Measurements from ENCODE around the gene HSFX4. TPM values are rescaled to one million over a fixed set of nuclear protein-coding genes. Genes with fewer than 3 reads are reported as not detected.
"Not testable (repeated sequence)": the region's sequence is repeated elsewhere in the genome, so short reads cannot be mapped to it uniquely, and the experiment has no call there.

HSFX4 gene
- total RNA-seq, 1 experiment from 2014 or later = not detected

- H3K4me3 ChIP-seq (ENCODE audit: low read depth in 2 of 2, low read length in 2 of 2); H3K27me3 ChIP-seq (ENCODE audit: control insufficient read depth, insufficient read depth, low read length); H3K9me3 ChIP-seq (ENCODE audit: control insufficient read depth, insufficient read depth, low read depth, low read length); H3K36me3 ChIP-seq (ENCODE audit: control insufficient read depth, insufficient read depth, low read length); ATAC-seq; POLR2A ChIA-PET; CTCF ChIA-PET; H3K27ac ChIP-seq (ENCODE audit: low read length); in situ Hi-C loops (cut with HindIII; ENCODE audit: low pct_unique_long_range_greater_than_20kb, low sequenced_read_pairs); intact Hi-C loops (cut with micrococcal nuclease; ENCODE audit: unreplicated experiment); DNase-seq (ENCODE audit: low read depth, low spot score); H3K4me1 ChIP-seq (ENCODE audit: control insufficient read depth, insufficient read depth, low read length): not testable (repeated sequence)
- TSS peak; percentile 47 for BruUV-seq (replicated peaks)
Measured at GRCh38 chrX:149946932-149947331, 17.6 kb downstream of the HSFX4 start.

DNA sequence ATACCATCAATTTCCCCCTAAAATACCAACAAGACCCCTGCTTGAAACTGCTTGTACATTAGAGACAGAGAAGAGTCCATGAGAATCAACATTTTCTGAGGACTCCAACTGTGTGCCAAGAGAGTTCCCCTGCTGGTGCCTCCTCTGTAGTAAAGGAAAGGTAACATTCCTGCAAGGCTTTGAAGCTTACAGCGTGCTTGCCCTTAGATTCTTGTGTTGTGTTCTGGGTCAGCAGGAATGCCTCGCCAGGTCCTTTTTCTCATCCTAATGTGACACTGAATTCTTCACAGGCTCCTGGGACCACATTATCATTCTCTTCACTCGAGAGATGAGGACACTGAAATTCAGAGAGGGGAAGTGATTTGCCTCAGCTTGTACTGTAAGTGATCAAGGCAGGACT lies 18.6 kb downstream of the HSFX4 start:
- Histone ChIP-seq H3K36me3 (ENCODE audit: control insufficient read depth, insufficient read depth, low read length) (no peaks in the 10 kb centered on the region; the same call in 1 of the 2 replicates), H3K9me3 (ENCODE audit: control insufficient read depth, insufficient read depth, low read depth, low read length) (no peaks in the 10 kb centered on the region), H3K27me3 (ENCODE audit: control insufficient read depth, insufficient read depth, low read length) (no peaks in the 10 kb centered on the region), H3K4me1 (ENCODE audit: control insufficient read depth, insufficient read depth, low read length) (no peaks in the 10 kb centered on the region), H3K27ac (ENCODE audit: low read length) (no peak overlapping the region), H3K4me3 (ENCODE audit: low read depth in 2 of 2, low read length in 2 of 2) (no peak overlapping the region)
- no TSS peak for BruUV-seq (replicated peaks)
- DNase-seq (ENCODE audit: low read depth, low spot score) = no peak
- in situ Hi-C loops (cut with HindIII; ENCODE audit: low pct_unique_long_range_greater_than_20kb, low sequenced_read_pairs) = no loop called here
- POLR2A ChIA-PET = no interaction called here
- TF ChIP-seq TCF7L2 (IDR thresholded peaks at IDR 0.05; ENCODE audit: low read depth, low read length) = no peak
- TF ChIP-seq, protein P1, sequence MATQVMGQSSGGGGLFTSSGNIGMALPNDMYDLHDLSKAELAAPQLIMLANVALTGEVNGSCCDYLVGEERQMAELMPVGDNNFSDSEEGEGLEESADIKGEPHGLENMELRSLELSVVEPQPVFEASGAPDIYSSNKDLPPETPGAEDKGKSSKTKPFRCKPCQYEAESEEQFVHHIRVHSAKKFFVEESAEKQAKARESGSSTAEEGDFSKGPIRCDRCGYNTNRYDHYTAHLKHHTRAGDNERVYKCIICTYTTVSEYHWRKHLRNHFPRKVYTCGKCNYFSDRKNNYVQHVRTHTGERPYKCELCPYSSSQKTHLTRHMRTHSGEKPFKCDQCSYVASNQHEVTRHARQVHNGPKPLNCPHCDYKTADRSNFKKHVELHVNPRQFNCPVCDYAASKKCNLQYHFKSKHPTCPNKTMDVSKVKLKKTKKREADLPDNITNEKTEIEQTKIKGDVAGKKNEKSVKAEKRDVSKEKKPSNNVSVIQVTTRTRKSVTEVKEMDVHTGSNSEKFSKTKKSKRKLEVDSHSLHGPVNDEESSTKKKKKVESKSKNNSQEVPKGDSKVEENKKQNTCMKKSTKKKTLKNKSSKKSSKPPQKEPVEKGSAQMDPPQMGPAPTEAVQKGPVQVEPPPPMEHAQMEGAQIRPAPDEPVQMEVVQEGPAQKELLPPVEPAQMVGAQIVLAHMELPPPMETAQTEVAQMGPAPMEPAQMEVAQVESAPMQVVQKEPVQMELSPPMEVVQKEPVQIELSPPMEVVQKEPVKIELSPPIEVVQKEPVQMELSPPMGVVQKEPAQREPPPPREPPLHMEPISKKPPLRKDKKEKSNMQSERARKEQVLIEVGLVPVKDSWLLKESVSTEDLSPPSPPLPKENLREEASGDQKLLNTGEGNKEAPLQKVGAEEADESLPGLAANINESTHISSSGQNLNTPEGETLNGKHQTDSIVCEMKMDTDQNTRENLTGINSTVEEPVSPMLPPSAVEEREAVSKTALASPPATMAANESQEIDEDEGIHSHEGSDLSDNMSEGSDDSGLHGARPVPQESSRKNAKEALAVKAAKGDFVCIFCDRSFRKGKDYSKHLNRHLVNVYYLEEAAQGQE (IDR thresholded peaks at IDR 0.05; ENCODE audit: insufficient read depth in 1 of 2, low read depth in 2 of 2, low read length in 1 of 2) = no peak
- no peak for TF ChIP-seq CTCF (IDR thresholded peaks at IDR 0.05)
- TF ChIP-seq POLR2AphosphoS5 (IDR thresholded peaks at IDR 0.05; ENCODE audit: low read depth, low read length) = no peak
- no peak for TF ChIP-seq SIN3A (IDR thresholded peaks at IDR 0.05; ENCODE audit: borderline replicate concordance, insufficient read depth, low read depth, low read length)
- intact Hi-C loops (cut with micrococcal nuclease; ENCODE audit: unreplicated experiment) = no loop called here
- CTCF ChIA-PET = interaction anchor here (0.7 kb wide), 1 partner anchor 8 kb away, joined by 3 read pairs; no protein-coding TSS in a partner anchor
- no peak for ATAC-seq

- no peak for DNase-seq (ENCODE audit: low read depth, low spot score)
- Histone ChIP-seq H3K4me3 (ENCODE audit: low read depth in 2 of 2, low read length in 2 of 2) (no peak overlapping the region), H3K36me3 (ENCODE audit: control insufficient read depth, insufficient read depth, low read length) (no peaks in the 10 kb centered on the region; the same call in 1 of the 2 replicates), H3K9me3 (ENCODE audit: control insufficient read depth, insufficient read depth, low read depth, low read length) (no peaks in the 10 kb centered on the region), H3K4me1 (ENCODE audit: control insufficient read depth, insufficient read depth, low read length) (no peaks in the 10 kb centered on the region), H3K27ac (ENCODE audit: low read length) (no peak overlapping the region), H3K27me3 (ENCODE audit: control insufficient read depth, insufficient read depth, low read length) (no peaks in the 10 kb centered on the region)
- ChIA-PET POLR2A (no interaction called here), CTCF (interaction anchor here (0.6 to 1.0 kb wide), 2 partner anchors 414 to 417 kb away, joined by 3 read pairs; no protein-coding TSS in a partner anchor)
- TF ChIP-seq POLR2AphosphoS5 (IDR thresholded peaks at IDR 0.05; ENCODE audit: low read depth, low read length) = no peak
- no peak for TF ChIP-seq CTCF (IDR thresholded peaks at IDR 0.05)
- TF ChIP-seq TCF7L2 (IDR thresholded peaks at IDR 0.05; ENCODE audit: low read depth, low read length) = no peak
- TF ChIP-seq, protein P1 (IDR thresholded peaks at IDR 0.05; ENCODE audit: insufficient read depth in 1 of 2, low read depth in 2 of 2, low read length in 1 of 2) = no peak
- no peak for TF ChIP-seq SIN3A (IDR thresholded peaks at IDR 0.05; ENCODE audit: borderline replicate concordance, insufficient read depth, low read depth, low read length)
- no TSS peak for BruUV-seq (replicated peaks)
- ATAC-seq = no peak
- intact Hi-C loops (cut with micrococcal nuclease; ENCODE audit: unreplicated experiment) (no loop called here), in situ Hi-C loops (cut with HindIII; ENCODE audit: low pct_unique_long_range_greater_than_20kb, low sequenced_read_pairs) (no loop called here)
Measured at GRCh38 chrX:149949743-149950436, 20.5 kb downstream of the HSFX4 start.

Measured in Panc1 (cell line).